ENCODE data around the gene SLX4IP.

DNA sequence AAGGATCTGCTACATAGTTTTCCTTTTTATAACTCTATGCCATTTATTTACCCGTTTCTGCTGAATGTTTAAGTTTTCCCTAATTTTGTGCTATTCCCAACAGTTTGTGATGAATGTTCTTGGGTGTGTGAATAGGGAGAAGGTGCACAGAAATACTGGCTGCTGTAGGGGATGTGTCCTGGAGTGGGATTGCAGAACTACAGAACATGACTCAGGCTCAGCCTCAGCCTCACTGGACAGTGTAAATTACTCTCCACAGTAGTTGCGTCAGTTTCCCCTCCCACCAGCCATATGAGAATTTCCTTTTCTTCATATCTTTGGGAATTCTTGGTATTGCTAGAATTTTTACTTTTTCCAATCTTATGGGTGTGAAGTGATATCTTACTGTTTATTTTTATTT lies 57.0 kb downstream of the SLX4IP start:
- TF ChIP-seq POLR2AphosphoS2 (IDR thresholded peaks at IDR 0.05; ENCODE audit: low read depth, low read length) (no peak), NR2F1 (CRISPR knock-in tag; IDR thresholded peaks at IDR 0.05) (no peak), ZFP37 (CRISPR knock-in tag; IDR thresholded peaks at IDR 0.05; ENCODE audit: borderline replicate concordance) (no peak), HNRNPH1 (optimal IDR thresholded peaks at IDR 0.05; ENCODE audit: low read depth, low read length) (no peak), SRSF4 (IDR thresholded peaks at IDR 0.05; ENCODE audit: low read depth, low read length, poor library complexity, severe bottlenecking) (no peak), ARNT2 (CRISPR knock-in tag; IDR thresholded peaks at IDR 0.05; ENCODE audit: low read depth) (no peak), THYN1 (CRISPR knock-in tag; IDR thresholded peaks at IDR 0.05; ENCODE audit: borderline replicate concordance, low read depth) (no peak), PAX8 (CRISPR knock-in tag; IDR thresholded peaks at IDR 0.05; ENCODE audit: borderline replicate concordance) (no peak)
- TF ChIP-seq, protein P1, sequence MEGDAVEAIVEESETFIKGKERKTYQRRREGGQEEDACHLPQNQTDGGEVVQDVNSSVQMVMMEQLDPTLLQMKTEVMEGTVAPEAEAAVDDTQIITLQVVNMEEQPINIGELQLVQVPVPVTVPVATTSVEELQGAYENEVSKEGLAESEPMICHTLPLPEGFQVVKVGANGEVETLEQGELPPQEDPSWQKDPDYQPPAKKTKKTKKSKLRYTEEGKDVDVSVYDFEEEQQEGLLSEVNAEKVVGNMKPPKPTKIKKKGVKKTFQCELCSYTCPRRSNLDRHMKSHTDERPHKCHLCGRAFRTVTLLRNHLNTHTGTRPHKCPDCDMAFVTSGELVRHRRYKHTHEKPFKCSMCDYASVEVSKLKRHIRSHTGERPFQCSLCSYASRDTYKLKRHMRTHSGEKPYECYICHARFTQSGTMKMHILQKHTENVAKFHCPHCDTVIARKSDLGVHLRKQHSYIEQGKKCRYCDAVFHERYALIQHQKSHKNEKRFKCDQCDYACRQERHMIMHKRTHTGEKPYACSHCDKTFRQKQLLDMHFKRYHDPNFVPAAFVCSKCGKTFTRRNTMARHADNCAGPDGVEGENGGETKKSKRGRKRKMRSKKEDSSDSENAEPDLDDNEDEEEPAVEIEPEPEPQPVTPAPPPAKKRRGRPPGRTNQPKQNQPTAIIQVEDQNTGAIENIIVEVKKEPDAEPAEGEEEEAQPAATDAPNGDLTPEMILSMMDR (CRISPR knock-in tag; IDR thresholded peaks at IDR 0.05): no peak
- TF ChIP-seq, protein P2, sequence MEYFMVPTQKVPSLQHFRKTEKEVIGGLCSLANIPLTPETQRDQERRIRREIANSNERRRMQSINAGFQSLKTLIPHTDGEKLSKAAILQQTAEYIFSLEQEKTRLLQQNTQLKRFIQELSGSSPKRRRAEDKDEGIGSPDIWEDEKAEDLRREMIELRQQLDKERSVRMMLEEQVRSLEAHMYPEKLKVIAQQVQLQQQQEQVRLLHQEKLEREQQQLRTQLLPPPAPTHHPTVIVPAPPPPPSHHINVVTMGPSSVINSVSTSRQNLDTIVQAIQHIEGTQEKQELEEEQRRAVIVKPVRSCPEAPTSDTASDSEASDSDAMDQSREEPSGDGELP (IDR thresholded peaks at IDR 0.05; ENCODE audit: borderline replicate concordance, low read depth): no peak
